OCI-LY7 (cell line): ENCODE measurements around the gene CTBP1. TPM values are rescaled to one million over a fixed set of nuclear protein-coding genes. Genes with fewer than 3 reads are reported as not detected.
A peak's percentile ranks its signal among the peaks of the same experiment; 100 is the strongest.

ENCODE experiments used
- BruUV-seq: library from RNA; stranded (reverse); fragments of 400-500 nt; replicated peaks from 2 replicates; lab custom pipeline; 2021; lab: Mats Ljungman, UMichigan
- CTCF ChIA-PET: fragments of 300-600 bp; sonication (Branson Sonifier 250); formaldehyde crosslinking; loops from one replicate; lab custom pipeline; 2022; ENCODE audit warnings: antibody characterized with exemption; ENCODE audit not compliant: unreplicated experiment; lab: Charles Lee
- POLR2A ChIA-PET: fragments of 300-600 bp; sonication (Branson Sonifier 250); formaldehyde crosslinking; loops from one replicate; lab custom pipeline; 2022; ENCODE audit warnings: antibody characterized with exemption; lab: Charles Lee
- DNase-seq: peaks from one replicate; pipeline ENCODE4 v3.0.0-alpha.2; 2015; ENCODE audit warnings: low spot score
- H2AFZ ChIP-seq: fragments of 200-600 bp; sonication (generic), shearing (Covaris generic); 2 replicates; pipeline ENCODE4 v1.6.1; 2014; ENCODE audit warnings: mild to moderate bottlenecking, antibody characterized with exemption, low read length, moderate library complexity
- H3K27ac ChIP-seq: fragments of 200-600 bp; sonication (generic); 2 replicates; pipeline ENCODE4 v1.5.1; 2014; ENCODE audit warnings: mixed run types, low read depth, mild to moderate bottlenecking, moderate library complexity, low read length, inconsistent platforms; ENCODE audit not compliant: poor library complexity, severe bottlenecking
- H3K36me3 ChIP-seq: fragments of 200-600 bp; sonication (generic); 2 replicates; pipeline ENCODE4 v1.6.1; 2014; ENCODE audit warnings: mild to moderate bottlenecking, antibody characterized with exemption, low read length, moderate library complexity, mixed read lengths; ENCODE audit not compliant: insufficient read depth
- H3K4me1 ChIP-seq: fragments of 200-600 bp; sonication (generic); 2 replicates; pipeline ENCODE4 v1.5.1; 2014; ENCODE audit warnings: mild to moderate bottlenecking, low read length; ENCODE audit not compliant: insufficient read depth, poor library complexity, severe bottlenecking
- H3K4me2 ChIP-seq: fragments of 200-600 bp; sonication (generic); 2 replicates; pipeline ENCODE4 v1.6.1; 2014; ENCODE audit warnings: mild to moderate bottlenecking, low read length
- H3K4me3 ChIP-seq: fragments of 200-600 bp; sonication (generic); 2 replicates; pipeline ENCODE4 v1.5.1; 2014; ENCODE audit warnings: mild to moderate bottlenecking, low read depth, low read length; ENCODE audit not compliant: poor library complexity, severe bottlenecking
- H3K79me2 ChIP-seq: fragments of 200-600 bp; sonication (generic); 2 replicates; pipeline ENCODE4 v1.6.1; 2016; ENCODE audit warnings: low read depth, mild to moderate bottlenecking, low read length, moderate library complexity, mixed read lengths; ENCODE audit not compliant: insufficient read depth
- H3K9me2 ChIP-seq: fragments of 200-600 bp; sonication (generic); 2 replicates; pipeline ENCODE4 v1.6.1; 2016; ENCODE audit warnings: mild to moderate bottlenecking, low read length, mixed read lengths; ENCODE audit not compliant: insufficient read depth
- H3K9me3 ChIP-seq: fragments of 200-600 bp; sonication (generic); 2 replicates; pipeline ENCODE4 v1.6.1; 2014; ENCODE audit warnings: mild to moderate bottlenecking, mixed run types, low read length, mixed read lengths
- H4K20me1 ChIP-seq: fragments of 200-600 bp; sonication (generic); 2 replicates; pipeline ENCODE4 v1.6.1; 2014; ENCODE audit warnings: mild to moderate bottlenecking, antibody characterized with exemption, low read length, moderate library complexity, mixed read lengths; ENCODE audit not compliant: insufficient read depth
- EZH2phosphoT487 ChIP-seq: fragments of 200-600 bp; sonication (generic); IDR thresholded peaks from 2 replicates; pipeline ENCODE4 v1.6.1; 2018; ENCODE audit warnings: low read depth, borderline replicate concordance, mild to moderate bottlenecking, mixed run types, antibody characterized with exemption, low read length, moderate library complexity, mixed read lengths
- intact Hi-C: fragments of 100-400 bp; cut with micrococcal nuclease; formaldehyde crosslinking; loops from one replicate; pipeline ENCODE4 v1.10.0; 2022; ENCODE audit not compliant: unreplicated experiment
- total RNA-seq, 2 experiments: library from RNA; depleted of rRNA in 1 of 2; stranded (reverse); fragments of >200 nt in 1 of 2; shearing (Covaris generic) in 1 of 2; gene quantifications; 2 replicates each; pipeline ENCODE4 v1.2.3, GENCODE V29; 2014 to 2022
- TF ChIP-seq, protein P1 (sequence below): fragments of 200-600 bp; sonication (generic); conservative IDR thresholded peaks from 2 replicates; pipeline ENCODE4 v1.5.1; 2014; ENCODE audit warnings: mild to moderate bottlenecking, antibody characterized with exemption, low read length, moderate library complexity, mixed read lengths

CTBP1 gene
- total RNA-seq, 2 experiments from 2014 or later: 238 to 311 TPM

DNA sequence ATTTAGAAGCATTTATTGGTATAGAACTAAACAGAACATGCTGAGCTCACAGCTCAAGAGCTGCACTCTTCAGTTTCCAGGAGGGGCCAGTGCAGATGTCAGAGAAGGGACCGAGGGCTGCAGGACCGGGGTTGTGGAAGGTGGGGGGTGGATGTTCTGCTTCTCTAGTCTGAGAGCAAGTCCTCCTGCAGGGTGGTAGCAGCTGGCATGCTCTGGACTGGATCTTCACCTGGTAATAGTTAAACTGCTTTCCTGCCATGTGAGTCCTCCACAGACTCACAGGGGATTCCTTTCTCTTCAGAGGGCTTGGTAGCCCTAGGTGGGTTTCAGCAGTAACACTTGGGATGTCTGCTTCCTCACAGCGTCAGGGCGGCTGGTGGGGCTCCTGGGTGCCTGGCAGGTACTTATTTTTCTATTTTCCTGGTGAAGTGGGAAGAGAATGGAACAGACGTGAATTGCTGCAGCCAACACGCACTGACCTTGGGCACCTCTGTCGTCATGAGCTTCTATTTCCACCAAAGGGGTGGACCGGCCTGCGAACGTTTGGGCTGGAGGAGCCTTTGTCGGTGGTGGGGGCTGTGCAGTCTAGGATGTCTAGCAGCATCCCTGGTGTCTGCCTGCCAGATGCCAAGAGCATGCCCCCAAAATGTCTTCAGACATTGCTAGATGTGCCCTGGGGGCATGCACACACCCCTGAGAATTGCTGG lies 43.2 kb upstream of the CTBP1 start:
- peaks cover 14% of the 10 kb centered on the region for H3K36me3 ChIP-seq
- ChIA-PET CTCF (no interaction called here), POLR2A (interaction anchor here (1.8 to 2.0 kb wide), 2 partner anchors 17 to 109 kb away, joined by 4 to 7 read pairs; no protein-coding TSS in a partner anchor)
- H3K9me2 ChIP-seq: no peaks in the 10 kb centered on the region
- no peak overlapping the region for H3K4me3 ChIP-seq
- BruUV-seq: no TSS peak
- H2AFZ ChIP-seq: no peak overlapping the region
- H3K9me3 ChIP-seq: peaks cover 7% of the 10 kb centered on the region; the same call in 1 of the 2 replicates
- intact Hi-C loops: no loop called here
- H3K79me2 ChIP-seq: peaks cover 53% of the 10 kb centered on the region
- no peak overlapping the region for H3K27ac ChIP-seq
- no peak for DNase-seq
- peaks cover 10% of the 10 kb centered on the region; the same call in 1 of the 2 replicates for H4K20me1 ChIP-seq
- peak overlapping the region; percentile 81 for H3K4me2 ChIP-seq
- H3K4me1 ChIP-seq: peaks cover 41% of the 10 kb centered on the region
- TF ChIP-seq EZH2phosphoT487: no peak
- TF ChIP-seq, protein P1, sequence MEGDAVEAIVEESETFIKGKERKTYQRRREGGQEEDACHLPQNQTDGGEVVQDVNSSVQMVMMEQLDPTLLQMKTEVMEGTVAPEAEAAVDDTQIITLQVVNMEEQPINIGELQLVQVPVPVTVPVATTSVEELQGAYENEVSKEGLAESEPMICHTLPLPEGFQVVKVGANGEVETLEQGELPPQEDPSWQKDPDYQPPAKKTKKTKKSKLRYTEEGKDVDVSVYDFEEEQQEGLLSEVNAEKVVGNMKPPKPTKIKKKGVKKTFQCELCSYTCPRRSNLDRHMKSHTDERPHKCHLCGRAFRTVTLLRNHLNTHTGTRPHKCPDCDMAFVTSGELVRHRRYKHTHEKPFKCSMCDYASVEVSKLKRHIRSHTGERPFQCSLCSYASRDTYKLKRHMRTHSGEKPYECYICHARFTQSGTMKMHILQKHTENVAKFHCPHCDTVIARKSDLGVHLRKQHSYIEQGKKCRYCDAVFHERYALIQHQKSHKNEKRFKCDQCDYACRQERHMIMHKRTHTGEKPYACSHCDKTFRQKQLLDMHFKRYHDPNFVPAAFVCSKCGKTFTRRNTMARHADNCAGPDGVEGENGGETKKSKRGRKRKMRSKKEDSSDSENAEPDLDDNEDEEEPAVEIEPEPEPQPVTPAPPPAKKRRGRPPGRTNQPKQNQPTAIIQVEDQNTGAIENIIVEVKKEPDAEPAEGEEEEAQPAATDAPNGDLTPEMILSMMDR: no peak

DNA sequence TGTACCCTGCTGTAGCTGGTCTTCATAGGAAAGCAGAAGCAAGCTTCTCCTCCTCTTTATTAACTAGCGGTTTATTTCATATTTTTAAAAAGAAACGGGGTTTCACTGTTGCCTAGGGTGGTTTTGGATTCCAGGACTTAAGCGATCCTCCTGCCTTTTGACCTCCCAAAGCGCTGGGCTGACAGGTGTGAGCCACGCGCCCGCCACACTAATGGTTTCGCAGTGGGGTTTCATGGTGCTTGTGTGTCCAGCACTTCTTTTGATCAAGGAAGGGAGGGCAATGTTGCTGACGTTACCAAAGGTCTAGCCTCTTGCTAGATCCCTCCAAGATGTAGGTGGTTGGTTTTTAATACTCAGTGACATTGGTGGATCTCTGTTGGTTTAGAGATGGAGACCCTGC lies 42.2 kb upstream of the CTBP1 start:
- Histone ChIP-seq H3K79me2 (peaks cover 53% of the 10 kb centered on the region), H4K20me1 (peaks cover 10% of the 10 kb centered on the region; the same call in 1 of the 2 replicates), H3K4me3 (peak overlapping the region; percentile 93), H2AFZ (no peak overlapping the region), H3K4me1 (peaks cover 41% of the 10 kb centered on the region), H3K27ac (no peak overlapping the region), H3K4me2 (peak overlapping the region; percentile 81), H3K9me3 (peaks cover 10% of the 10 kb centered on the region; the same call in 1 of the 2 replicates), H3K36me3 (peaks cover 6% of the 10 kb centered on the region), H3K9me2 (no peaks in the 10 kb centered on the region)
- TF ChIP-seq, protein P1: no peak
- no peak for TF ChIP-seq EZH2phosphoT487
- ChIA-PET POLR2A (interaction anchor here (0.6 to 2.1 kb wide), 7 partner anchors 12 to 282 kb away, joined by 3 to 10 read pairs (median 4); partner anchors contain the start of gene UVSSA), CTCF (no interaction called here)
- no TSS peak for BruUV-seq
- no peak for DNase-seq
- intact Hi-C loops: no loop called here
